HG03103 (cell line): ENCODE data around the gene CTAGE9.
"Not testable (repeated sequence)": the region's sequence is repeated elsewhere in the genome, so short reads cannot be mapped to it uniquely, and the experiment has no call there.

Experiments
- ATAC-seq: cut with Tn5 transposase; IDR thresholded peaks from one replicate; pipeline ENCODE4 v1.9.1; 2021; ENCODE audit warnings: low read depth; ENCODE audit not compliant: unreplicated experiment

Gene CTAGE9

GRCh38 chr6:131710917-131711316 is at the start of gene CTAGE9:
CTAGE9 (minus strand) TSS chr6:131711017; CDS start chr6:131711017, 0 bp downstream.
- not testable (repeated sequence) for ATAC-seq

- no peak for ATAC-seq
These were observed 48.1 kb upstream of the CTAGE9 start for GRCh38 chr6:131758920-131759319.

GRCh38 chr6:131756039-131756438 is 45.2 kb upstream of the CTAGE9 start:
- ATAC-seq, result no peak

- no peak for ATAC-seq
These were observed 44.8 kb upstream of the CTAGE9 start for GRCh38 chr6:131755597-131755996.

GRCh38 chr6:131754715-131755567 is 44.1 kb upstream of the CTAGE9 start:
- ATAC-seq, result no peak

GRCh38 chr6:131754088-131754487 is 43.3 kb upstream of the CTAGE9 start:
- ATAC-seq, result no peak

GRCh38 chr6:131751012-131751715 is 40.3 kb upstream of the CTAGE9 start:
- ATAC-seq, result not testable (repeated sequence)

GRCh38 chr6:131749023-131749422 is 38.2 kb upstream of the CTAGE9 start:
- ATAC-seq, result no peak

- no peak for ATAC-seq
These were observed 37.1 kb upstream of the CTAGE9 start for GRCh38 chr6:131747821-131748353.

GRCh38 chr6:131745476-131745875 is 34.7 kb upstream of the CTAGE9 start:
- ATAC-seq, result no peak

- ATAC-seq, result no peak
These were observed 33.8 kb upstream of the CTAGE9 start for GRCh38 chr6:131744432-131745287.

- ATAC-seq, result no peak
These were observed 31.0 kb upstream of the CTAGE9 start for GRCh38 chr6:131741688-131742393.

GRCh38 chr6:131740161-131740560 is 29.3 kb upstream of the CTAGE9 start:
- no peak for ATAC-seq

GRCh38 chr6:131739136-131739535 is 28.3 kb upstream of the CTAGE9 start:
- ATAC-seq, result no peak

GRCh38 chr6:131736811-131737210 is 26.0 kb upstream of the CTAGE9 start:
- no peak for ATAC-seq

- no peak for ATAC-seq
These were observed 25.3 kb upstream of the CTAGE9 start for GRCh38 chr6:131736003-131736596.

GRCh38 chr6:131733376-131734016 is 22.7 kb upstream of the CTAGE9 start:
- no peak for ATAC-seq

GRCh38 chr6:131731224-131731623 is 20.4 kb upstream of the CTAGE9 start:
- ATAC-seq, result no peak

- no peak for ATAC-seq
These were observed 19.4 kb upstream of the CTAGE9 start for GRCh38 chr6:131730264-131730663.
